ENCODE data around the gene GSAP. TPM values are rescaled to one million over a fixed set of nuclear protein-coding genes. Genes with fewer than 3 reads are reported as not detected.

Gene GSAP
- total RNA-seq, 1 experiment from 2014 or later = 25.7 TPM

DNA sequence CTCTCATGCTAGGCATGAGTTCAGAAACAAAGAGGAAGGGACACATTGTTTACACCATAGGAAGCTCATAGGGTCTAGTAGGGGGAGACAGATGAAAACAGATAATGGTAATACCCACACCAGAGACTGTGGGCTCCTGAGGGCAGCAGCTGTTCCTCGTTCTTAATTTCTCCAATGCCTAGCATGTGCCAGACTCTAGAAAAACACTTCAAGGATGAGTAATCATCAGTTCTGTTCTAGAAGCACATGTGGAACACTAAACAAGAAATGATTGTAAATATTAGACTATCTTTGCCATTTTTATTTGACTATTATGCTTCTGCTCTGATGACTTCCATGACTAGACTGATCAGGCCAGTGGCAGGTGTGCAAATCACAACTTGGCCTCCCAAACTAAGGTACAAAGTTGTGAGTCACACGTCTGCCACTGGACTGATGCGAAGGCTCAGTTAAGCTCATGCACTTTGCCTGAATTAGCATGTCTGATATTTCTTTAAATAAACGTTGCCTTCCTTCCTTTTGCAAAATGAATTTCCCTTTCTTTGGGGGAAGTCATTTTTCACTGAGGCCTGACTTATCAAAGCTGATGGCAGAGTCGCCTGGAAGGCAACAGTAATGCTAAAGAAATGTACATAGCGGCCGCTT is 127.4 kb downstream of the GSAP start:
- DNase-seq = no peak
- H3K4me3 Mint-ChIP-seq (ENCODE audit: unreplicated experiment) = no peak overlapping the region
- no peak overlapping the region for H3K27ac Mint-ChIP-seq (ENCODE audit: unreplicated experiment)
- ChIA-PET CTCF (no interaction called here), POLR2A (no interaction called here)
- BruUV-seq (replicated peaks) = no TSS peak
- Histone ChIP-seq H3K9me3 (no peaks in the 10 kb centered on the region), H3K27me3 (replicated peaks; ENCODE audit: control insufficient read depth, insufficient read depth, low read length) (no peaks in the 10 kb centered on the region; the same call in 1 of the 2 replicates), H3K36me3 (ENCODE audit: control insufficient read depth, insufficient read depth, low read length) (no peaks in the 10 kb centered on the region), H3K4me3 (ENCODE audit: low read depth, low read length) (no peak overlapping the region), H3K4me1 (no peaks in the 10 kb centered on the region)
- H3K4me1 Mint-ChIP-seq (ENCODE audit: low read depth, unreplicated experiment) = no peaks in the 10 kb centered on the region
- H3K9me3 Mint-ChIP-seq (ENCODE audit: unreplicated experiment) = no peaks in the 10 kb centered on the region
- intact Hi-C loops (cut with micrococcal nuclease; ENCODE audit: unreplicated experiment) = loop anchor here (5.0 kb wide), 1 partner anchor 674 kb away; no protein-coding TSS in a partner anchor
- peaks cover 2% of the 10 kb centered on the region for H3K27me3 Mint-ChIP-seq (ENCODE audit: insufficient read depth, unreplicated experiment)
- TF ChIP-seq, protein P1, sequence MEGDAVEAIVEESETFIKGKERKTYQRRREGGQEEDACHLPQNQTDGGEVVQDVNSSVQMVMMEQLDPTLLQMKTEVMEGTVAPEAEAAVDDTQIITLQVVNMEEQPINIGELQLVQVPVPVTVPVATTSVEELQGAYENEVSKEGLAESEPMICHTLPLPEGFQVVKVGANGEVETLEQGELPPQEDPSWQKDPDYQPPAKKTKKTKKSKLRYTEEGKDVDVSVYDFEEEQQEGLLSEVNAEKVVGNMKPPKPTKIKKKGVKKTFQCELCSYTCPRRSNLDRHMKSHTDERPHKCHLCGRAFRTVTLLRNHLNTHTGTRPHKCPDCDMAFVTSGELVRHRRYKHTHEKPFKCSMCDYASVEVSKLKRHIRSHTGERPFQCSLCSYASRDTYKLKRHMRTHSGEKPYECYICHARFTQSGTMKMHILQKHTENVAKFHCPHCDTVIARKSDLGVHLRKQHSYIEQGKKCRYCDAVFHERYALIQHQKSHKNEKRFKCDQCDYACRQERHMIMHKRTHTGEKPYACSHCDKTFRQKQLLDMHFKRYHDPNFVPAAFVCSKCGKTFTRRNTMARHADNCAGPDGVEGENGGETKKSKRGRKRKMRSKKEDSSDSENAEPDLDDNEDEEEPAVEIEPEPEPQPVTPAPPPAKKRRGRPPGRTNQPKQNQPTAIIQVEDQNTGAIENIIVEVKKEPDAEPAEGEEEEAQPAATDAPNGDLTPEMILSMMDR (IDR thresholded peaks at IDR 0.05; ENCODE audit: insufficient read depth in 1 of 2, low read depth in 1 of 2, low read length in 1 of 2, severe bottlenecking in 1 of 2, unreplicated experiment in 1 of 2) = no peak
- H3K36me3 Mint-ChIP-seq (ENCODE audit: insufficient read depth, unreplicated experiment) = no peaks in the 10 kb centered on the region

DNA sequence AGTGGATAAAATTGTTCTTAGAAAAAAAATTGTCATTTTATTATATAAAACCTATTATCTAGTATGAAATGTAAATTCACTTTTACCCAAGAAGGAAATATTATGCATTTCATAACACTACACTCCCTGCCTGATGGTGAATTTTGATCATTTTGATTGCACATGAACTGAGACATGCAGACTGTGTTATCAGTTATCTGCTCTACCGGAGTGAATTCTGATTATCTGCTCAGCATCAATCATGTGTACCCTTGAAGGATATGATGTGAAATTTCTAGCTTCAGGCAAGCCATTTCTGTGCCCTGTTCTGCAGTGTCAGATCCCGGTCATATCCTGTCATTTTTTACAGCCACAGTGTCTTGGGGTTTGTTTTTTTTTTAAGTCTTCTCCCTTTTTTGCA is 131.5 kb downstream of the GSAP start:
- Histone ChIP-seq H3K9me3 (no peaks in the 10 kb centered on the region), H3K4me3 (ENCODE audit: low read depth, low read length) (no peak overlapping the region), H3K27me3 (replicated peaks; ENCODE audit: control insufficient read depth, insufficient read depth, low read length) (no peaks in the 10 kb centered on the region; the same call in 1 of the 2 replicates), H3K36me3 (ENCODE audit: control insufficient read depth, insufficient read depth, low read length) (no peaks in the 10 kb centered on the region), H3K4me1 (no peaks in the 10 kb centered on the region)
- ChIA-PET POLR2A (no interaction called here), CTCF (no interaction called here)
- no peak for DNase-seq
- H3K36me3 Mint-ChIP-seq (ENCODE audit: insufficient read depth, unreplicated experiment) = no peaks in the 10 kb centered on the region
- H3K9me3 Mint-ChIP-seq (ENCODE audit: unreplicated experiment) = no peaks in the 10 kb centered on the region
- BruUV-seq (replicated peaks) = no TSS peak
- H3K27ac Mint-ChIP-seq (ENCODE audit: unreplicated experiment) = no peak overlapping the region
- H3K27me3 Mint-ChIP-seq (ENCODE audit: insufficient read depth, unreplicated experiment) = peaks cover 5% of the 10 kb centered on the region
- H3K4me3 Mint-ChIP-seq (ENCODE audit: unreplicated experiment) = no peak overlapping the region
- intact Hi-C loops (cut with micrococcal nuclease; ENCODE audit: unreplicated experiment) = loop anchor here (5.0 kb wide), 1 partner anchor 678 kb away; no protein-coding TSS in a partner anchor
- TF ChIP-seq, protein P1 (IDR thresholded peaks at IDR 0.05; ENCODE audit: insufficient read depth in 1 of 2, low read depth in 1 of 2, low read length in 1 of 2, severe bottlenecking in 1 of 2, unreplicated experiment in 1 of 2) = no peak
- H3K4me1 Mint-ChIP-seq (ENCODE audit: low read depth, unreplicated experiment) = no peaks in the 10 kb centered on the region

- no peak for DNase-seq
- Mint-ChIP-seq H3K36me3 (ENCODE audit: insufficient read depth, unreplicated experiment) (no peaks in the 10 kb centered on the region), H3K27ac (ENCODE audit: unreplicated experiment) (no peak overlapping the region), H3K9me3 (ENCODE audit: unreplicated experiment) (no peaks in the 10 kb centered on the region), H3K4me3 (ENCODE audit: unreplicated experiment) (no peak overlapping the region), H3K27me3 (ENCODE audit: insufficient read depth, unreplicated experiment) (peaks cover 5% of the 10 kb centered on the region), H3K4me1 (ENCODE audit: low read depth, unreplicated experiment) (no peaks in the 10 kb centered on the region)
- Histone ChIP-seq H3K4me3 (ENCODE audit: low read depth, low read length) (no peak overlapping the region), H3K36me3 (ENCODE audit: control insufficient read depth, insufficient read depth, low read length) (no peaks in the 10 kb centered on the region), H3K4me1 (no peaks in the 10 kb centered on the region), H3K27me3 (replicated peaks; ENCODE audit: control insufficient read depth, insufficient read depth, low read length) (no peaks in the 10 kb centered on the region; the same call in 1 of the 2 replicates), H3K9me3 (no peaks in the 10 kb centered on the region)
- BruUV-seq (replicated peaks) = no TSS peak
- CTCF ChIA-PET = no interaction called here
- TF ChIP-seq, protein P1 (IDR thresholded peaks at IDR 0.05; ENCODE audit: insufficient read depth in 1 of 2, low read depth in 1 of 2, low read length in 1 of 2, severe bottlenecking in 1 of 2, unreplicated experiment in 1 of 2) = no peak
- intact Hi-C loops (cut with micrococcal nuclease; ENCODE audit: unreplicated experiment) = no loop called here
- POLR2A ChIA-PET = no interaction called here
Observed at GRCh38 chr7:77284005-77284404, 132.1 kb downstream of the GSAP start.

Measured in Caco-2 (cell line).